NCI-H524 treated with DMSO at 0.1 percent for 48 hours (cell line): ENCODE results near the gene PEX12.
"Not testable (repeated sequence)": the region's sequence is repeated elsewhere in the genome, so short reads cannot be mapped to it uniquely, and the experiment has no call there.

Experiments used
- DNase-seq: peaks from one replicate; lab custom pipeline; 2025; lab: John Stamatoyannopoulos, UW

PEX12 gene

DNA sequence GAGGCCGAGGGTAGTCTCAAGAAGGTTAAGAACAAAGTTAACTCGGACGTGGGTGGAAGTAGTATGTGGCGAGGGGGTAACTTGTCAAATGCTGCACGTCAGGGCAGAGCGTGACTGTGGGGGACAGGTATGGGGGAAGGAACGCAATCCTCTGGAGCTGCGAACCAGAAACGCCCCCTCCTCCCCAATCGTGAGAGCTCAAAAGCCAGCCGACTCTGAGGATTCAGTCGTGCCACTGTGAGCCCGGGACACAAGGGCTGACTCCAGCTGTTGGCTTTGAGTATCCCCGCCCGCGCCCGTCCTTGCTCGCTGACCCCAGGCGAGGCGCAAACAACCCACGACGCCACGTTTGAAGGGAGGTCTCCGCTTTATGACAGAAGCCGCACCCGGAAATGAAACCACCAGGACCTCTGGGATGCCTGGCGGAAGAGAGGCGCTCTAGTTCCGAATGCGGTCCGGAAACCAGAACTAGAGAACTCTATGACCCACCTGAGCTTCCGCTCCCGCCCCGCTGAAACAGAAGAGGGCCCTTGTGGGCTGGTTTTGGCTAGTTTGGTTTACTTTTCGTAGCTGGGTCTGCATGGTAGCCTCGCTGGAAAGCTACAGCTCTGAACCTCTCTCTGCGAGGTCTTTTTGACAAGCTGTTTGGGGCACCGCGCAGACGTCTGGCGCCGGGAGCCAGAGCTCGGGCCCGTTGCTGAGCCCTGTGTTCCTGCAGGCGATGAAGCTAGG lies at the start of gene PEX12:
Gene PEX12, minus strand, starts transcription at position 375 of the 732 bp plus-strand sequence. CDS start 550 bp downstream, outside the sequence.
- peak; percentile 75 for DNase-seq

DNA sequence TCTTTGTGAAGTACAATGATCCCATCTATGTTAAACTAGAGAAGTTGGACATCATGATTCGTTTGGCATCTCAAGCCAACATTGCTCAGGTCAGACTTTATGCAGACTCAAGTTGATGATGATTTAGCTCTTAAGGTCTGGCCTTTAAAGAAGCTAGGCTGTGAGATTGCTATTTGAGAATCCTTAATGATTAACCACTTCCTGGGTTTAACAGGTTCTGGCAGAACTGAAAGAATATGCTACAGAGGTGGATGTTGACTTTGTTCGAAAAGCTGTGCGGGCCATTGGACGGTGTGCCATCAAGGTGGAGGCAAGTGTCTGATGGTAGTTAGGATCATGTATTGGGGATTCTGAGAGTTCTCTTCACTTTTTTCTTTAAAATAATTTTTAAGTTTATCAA lies 49.0 kb upstream of the PEX12 start:
- DNase-seq, result no peak

DNA sequence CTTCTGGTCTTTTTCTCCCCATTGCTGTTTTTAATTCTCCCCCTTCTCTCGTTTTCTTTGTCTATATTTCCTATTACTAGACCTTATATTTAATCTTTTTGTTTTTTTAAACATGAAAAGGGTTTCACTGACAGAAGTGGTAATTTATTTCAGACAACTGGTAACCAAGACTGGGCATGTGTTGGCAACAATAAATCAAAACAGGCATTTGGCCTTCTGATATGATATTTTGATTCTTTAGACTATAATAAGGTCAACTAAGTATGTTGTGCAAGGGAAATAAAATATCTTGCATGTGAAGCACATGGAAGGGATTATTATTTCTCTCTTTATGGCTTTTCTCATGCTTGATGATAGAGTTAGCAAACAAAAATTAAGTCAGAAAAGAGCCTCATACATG lies 43.4 kb upstream of the PEX12 start:
- DNase-seq, result no peak

DNA sequence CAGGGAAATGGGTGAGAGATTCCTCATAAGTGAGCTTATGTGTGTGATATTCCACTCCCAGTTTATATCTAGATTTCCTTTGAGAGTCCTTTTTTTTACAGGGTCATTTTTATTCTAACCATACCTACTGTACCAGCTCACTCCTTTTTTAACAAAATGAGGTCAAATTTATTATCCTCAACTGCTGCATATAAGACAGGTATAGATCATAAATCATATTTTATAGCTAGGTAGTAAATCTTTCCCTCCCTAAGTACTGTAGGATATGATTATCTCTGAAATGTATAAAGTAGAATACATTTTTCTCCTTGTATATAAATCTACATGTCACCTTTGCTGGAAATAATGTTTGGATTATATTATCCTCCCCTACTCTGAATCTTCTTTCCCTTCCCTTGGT lies 40.3 kb upstream of the PEX12 start:
- DNase-seq, result no peak

DNA sequence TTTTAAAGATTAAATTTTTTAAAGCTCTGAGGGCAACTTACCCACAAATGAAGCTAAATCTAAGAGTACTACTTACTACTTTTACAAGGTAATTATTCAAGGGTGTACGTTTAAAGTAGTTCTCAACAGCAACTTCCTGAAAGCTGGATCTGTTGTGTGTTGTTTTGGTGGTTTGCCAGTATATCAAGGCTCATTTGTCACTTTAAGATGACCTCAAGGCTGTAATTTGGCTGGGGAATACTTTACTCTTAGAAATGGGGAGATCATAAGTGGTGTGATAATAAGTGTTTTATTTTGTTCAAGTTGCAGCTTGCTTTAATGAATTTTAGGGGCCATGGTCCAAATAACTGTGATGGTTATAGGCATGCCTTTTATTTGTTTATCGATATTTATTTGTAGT lies 39.1 kb upstream of the PEX12 start:
- no peak for DNase-seq

DNA sequence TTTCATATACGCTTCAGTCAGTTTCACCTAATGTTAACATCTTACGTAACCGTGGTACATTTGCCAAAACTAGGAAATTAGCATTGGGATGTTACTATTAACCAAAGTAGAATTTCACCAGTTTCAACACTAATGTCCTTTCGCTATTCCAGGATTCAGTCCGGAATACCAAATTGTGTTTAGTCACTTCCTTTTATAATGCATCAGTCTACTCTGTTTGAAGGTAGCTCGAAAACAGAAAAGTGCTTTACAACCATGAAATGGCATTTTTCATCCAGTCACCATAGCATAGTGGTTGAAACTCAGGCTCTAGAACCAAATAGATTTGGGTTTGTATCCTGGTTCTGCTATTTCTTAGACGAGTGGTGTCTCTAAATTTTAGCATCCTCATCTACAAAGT lies 38.2 kb upstream of the PEX12 start:
- DNase-seq, result no peak

DNA sequence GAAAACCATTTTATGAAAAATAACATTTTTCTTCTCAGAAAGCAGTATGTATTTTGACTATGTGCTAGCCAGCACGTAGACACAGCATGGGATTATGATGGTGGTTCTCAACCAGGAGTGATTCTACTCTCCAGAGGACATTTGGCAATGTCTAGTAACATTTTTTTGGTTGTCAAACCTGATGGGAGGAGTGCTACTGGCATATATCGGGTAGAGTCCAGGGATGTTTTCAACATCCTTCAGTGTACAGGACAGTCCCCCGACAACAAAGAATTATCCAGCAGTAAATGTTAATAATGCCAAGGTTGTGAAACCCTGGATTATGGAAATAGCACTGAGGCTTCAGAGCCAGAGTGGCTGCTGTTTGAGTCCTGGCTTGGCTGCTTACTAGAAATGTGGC lies 36.4 kb upstream of the PEX12 start:
- no peak for DNase-seq

DNA sequence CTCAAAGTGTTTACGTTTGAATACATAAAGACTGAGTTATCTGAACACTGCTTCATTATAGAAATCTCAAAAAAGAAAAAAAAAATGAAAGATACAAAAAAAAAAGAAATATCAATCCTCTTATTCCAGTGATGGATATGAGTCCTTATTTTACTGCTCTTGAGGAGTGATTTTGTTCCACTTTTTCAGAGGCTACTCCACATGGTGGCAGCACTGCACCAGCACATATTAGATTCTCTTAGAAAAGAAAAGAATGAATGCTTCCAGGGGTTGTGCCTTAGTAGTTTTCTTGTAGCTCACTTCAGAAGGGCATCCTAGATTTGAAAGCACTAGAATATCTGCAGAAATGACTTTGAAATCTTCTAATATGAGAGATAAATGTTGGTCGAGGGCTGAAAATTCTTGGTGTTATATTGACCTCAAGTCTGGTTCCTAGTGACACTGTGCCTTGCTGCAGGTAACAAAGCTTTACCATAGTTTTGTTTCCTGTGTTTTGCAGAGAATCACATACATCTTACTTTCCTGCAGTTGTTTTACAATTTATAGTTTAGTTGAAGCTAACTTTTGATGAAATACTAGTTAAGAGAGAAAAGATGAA lies 34.7 kb upstream of the PEX12 start:
- DNase-seq, result no peak

DNA sequence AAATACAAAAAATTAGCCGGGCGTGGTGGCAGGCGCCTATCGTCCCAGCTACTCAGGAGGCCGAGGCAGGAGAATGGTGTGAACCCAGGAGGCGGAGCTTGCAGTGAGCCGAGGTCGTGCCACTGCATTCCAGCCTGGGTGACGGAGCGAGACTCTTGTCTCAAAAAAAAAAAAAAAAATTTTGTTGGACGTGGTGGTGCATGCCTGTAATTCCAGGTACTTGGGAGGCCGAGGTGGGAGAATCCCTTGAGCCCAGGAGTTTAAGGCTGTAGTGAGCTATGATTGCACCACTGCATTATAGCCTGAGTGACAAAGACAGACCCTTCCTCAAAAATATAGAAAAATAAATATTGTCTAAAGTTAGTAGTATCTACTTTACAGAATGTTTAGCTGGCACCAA lies 32.4 kb upstream of the PEX12 start:
- not testable (repeated sequence) for DNase-seq

DNA sequence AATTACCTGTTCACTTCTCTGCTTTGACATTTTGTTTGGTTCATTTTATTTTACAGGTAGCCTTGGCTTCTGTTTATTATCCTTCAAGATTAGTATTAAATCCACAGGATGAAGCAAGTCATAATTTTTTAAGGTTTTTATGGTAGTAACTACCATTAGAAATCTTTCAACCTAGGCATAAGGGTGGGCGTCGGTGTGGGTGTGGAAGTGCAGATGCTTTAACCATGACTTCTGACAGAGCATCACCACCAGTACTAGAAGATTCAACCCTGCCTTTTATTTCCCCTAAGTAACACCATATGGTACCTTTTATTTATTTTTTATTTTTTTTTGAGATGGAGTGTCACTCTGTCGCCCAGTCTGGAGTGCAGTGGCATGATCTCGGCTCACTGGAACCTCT lies 31.5 kb upstream of the PEX12 start:
- no peak for DNase-seq

DNA sequence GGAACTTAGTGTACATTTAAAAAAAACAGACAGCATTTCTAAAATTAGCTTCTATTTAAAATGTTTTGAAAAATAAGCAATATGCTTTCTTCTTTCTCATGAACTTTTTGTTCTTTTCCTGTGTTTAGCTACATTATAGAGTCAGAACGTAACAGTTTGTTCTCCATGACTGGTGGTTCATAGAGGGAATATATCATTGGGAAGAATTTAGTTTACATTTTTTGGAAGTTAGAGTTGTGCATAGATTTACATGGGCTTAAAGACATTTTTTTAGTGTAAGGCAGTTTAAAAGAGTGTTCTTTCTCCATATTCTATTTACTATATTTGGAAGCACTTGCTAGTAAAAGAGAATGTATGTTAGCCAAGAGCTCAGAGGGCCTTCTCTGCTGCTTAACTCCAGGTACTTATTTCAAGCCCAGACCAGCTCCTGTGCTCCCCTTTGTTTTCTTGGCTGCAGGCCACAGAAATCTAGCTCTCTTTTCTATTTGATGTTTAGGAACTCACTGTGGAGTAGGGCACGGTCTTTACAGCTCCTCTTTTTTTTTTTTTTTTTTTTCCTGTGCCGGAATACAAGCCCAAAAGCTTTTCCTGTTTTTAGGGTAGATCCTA lies 29.0 kb upstream of the PEX12 start:
- DNase-seq, result no peak

DNA sequence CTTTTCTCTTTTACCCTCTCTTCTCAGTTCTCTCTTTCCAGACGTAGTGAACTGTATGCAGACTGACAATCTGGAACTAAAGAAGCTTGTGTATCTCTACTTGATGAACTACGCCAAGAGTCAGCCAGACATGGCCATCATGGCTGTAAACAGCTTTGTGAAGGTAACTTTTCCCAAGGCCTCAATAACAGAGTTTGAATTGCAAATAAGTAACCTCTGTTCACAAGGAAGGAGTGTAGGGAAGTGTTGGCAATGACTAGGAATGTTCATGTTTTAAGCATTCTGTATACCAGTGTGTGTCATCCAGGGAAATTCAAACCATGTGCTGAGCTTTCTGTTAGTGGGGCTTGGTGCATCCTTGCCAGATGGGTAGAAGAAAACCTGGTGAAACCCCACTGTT lies 27.3 kb upstream of the PEX12 start:
- no peak for DNase-seq

DNA sequence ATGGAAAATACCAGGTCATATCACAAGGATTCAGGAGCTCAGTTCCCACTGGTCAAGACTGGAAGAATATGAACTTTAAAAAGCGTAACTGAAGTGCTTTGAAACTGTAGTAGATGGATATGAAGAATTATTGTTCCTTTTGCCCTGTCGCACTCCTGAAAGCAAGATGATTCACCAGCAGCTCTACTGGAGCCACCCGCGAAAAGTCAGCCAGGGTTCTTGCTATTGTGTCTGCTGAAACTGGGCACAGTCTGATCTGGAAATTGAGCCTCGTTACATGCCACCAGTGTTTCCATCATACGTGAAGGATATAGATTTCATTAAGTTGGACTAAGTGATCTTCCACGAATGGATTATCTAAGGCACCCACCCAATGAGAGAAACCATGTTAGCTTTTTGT lies 25.3 kb upstream of the PEX12 start:
- no peak for DNase-seq

DNA sequence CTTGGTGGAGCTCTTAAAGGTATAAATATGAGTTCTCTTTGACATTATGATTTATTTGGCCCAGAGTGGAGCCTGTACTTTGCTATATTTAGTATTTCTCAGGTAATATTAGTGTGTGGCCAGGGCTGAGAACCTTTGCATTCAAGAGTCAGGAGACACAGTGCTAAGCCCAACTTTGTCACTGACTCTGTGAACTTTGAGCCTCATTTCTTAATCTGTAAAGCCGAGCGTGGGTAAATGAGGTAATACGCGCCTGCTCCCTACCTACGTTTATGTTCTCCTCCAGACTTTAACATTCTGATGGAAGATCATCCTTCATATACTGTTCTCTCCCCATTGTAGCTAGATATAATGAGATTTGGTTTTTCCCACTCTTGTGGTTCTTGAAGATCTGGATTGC lies 19.2 kb upstream of the PEX12 start:
- DNase-seq, result no peak

DNA sequence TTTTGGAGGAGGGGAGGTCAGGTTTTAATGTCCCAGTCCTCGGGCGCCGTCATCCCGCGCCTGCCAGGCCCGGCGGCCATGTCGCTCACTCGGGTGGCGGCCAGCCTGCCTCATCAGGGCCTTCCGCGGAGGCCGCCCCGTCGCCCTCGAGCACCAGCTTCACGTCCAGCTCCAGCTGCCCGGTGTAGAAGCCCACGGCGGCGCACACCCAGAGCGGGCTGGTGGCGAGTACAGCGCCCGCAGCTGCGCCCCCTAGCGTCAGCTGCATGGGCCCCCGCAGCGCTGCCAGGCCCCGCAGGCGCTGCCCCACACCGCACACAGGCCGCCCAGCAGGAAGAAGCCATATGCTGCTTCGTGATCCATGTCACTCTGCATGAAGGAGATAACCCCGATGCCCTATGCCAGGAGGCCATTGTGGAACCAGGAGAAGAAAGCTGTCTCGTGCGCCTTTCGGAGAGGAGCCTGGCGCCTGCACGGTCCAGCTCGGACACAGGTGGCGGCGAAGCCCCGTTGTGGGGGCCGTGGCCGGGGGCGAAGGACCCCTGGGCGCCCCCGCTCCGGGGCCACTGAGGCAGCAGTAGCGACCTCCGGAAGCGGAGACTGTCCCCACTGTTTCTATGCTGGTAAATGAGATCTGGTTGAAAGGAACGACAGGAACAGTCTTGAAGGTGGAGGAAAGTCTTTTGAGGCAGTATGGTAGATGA lies 18.3 kb upstream of the PEX12 start:
- no peak for DNase-seq

DNA sequence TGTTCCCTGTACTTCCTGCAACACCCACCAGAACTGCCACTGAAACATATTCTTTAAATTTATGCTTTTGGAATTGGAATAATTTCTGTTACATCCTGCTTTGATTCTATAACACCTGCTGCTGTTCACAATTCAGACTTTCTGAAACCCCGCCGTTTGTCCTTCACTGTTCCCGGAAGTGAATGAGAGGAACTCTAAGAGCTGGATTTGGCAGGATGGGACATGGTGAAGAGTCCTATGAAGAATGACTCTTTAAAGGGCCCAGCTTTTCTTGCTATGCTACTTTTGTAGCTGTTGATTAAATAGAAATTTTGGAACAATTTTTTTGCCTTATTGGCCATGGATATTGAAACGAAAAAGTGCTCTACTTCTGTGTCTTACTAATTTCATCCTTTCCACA lies 17.7 kb upstream of the PEX12 start:
- DNase-seq, result no peak

DNA sequence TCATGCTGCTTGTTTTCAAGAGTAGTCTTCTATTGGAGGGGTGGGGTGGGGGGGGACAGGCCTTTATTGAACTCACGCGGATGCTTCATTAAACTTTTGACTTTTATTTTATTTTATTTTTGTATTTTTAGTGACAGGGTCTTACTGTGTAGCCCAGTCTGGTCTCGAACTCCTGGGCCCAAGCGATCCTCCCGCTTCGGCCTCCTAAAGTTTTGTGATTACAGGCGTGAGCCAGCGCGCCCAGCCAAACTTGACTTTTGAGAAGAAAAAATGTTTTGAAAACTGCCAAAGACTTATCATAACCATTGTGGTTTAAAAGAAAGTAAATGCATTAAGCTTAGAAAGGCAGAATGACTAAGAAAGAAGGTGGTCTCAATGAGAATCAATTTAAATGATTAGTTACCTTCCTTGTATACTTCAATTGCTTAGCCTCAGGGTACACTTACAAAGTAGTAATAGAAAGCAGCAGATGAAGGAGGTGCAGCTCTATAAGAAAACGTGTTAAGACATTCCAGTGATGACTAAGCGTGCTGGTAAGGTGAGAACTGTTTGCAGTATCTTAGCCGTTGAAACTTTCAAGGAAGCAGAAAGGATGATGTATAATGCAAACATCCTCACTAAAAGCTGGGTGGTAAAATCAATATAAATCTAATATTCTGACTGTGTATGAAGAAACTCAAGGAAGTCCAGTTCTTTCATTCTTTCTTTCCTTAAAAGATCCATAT lies 10.0 kb upstream of the PEX12 start:
- no peak for DNase-seq

DNA sequence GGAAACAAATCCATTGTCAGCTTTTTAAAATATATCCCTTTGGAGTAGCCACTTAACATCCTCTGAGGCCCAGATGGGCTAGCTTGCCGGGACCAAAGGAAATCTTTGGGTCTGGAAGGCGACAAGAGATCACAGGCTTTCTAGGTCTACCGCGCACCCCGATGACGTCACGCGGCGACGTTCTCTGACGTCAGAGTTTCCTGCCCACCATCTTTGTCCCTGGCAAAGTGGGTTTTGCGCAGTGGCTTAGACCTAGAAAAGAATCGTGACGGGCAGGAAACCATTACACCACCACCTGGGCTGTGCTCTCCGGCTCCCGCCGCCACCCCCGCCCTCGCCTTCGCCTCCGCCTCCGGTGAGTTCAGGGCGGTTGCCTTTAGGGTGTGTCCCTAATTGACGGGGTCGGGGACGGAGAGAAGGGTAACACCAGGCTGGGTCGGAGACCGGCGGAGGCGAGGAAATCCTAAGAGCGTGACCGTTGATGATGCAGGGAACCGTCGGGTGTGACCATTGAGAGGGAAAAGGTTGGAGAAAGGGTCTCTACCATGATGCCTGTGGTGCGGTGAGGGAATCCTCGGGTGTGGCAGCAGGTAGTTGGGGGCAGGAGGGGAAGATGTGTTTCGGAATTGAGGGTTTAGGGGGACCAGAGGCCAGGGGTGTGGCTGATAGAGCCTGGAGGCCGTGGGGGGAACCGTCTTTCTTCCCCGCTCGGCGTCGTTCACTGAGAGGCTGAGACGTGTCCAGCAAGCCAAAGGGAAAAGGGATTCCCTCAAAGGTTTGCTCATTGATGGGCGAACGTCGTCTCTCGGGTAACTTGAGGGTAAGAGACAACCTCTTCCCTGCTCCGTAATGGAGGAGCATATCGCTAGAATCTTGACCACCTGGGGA lies 8.9 kb upstream of the PEX12 start, which contains the start of gene AP2B1:
Gene AP2B1, plus strand, starts transcription at position 249 of the 888 bp plus-strand sequence. CDS start 6,709 bp downstream, outside the sequence.
- DNase-seq, result peak; percentile 71

DNA sequence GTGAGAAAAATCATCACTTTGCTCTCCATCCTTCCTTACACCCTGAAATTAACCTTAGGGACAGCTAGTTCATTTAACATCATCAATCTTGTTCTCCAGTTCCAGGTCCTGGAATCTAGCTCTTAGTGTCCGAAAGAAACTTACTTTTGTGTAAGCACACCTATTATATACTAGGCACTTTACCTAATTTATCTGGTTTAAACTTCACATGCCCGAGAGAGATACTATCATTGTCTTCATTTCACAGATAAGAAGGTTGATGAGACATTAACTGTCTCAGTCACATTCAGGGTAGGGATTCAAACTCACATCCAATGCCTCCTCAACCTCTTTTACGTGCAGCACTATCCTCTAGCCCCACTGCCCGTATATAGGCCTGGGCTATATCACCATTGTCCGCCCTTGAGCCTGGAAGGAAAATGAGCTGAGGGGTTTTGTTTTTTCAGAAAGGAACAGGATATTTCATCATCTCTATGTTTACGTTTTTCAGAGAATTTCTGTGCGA lies 8.2 kb upstream of the PEX12 start:
- no peak for DNase-seq

DNA sequence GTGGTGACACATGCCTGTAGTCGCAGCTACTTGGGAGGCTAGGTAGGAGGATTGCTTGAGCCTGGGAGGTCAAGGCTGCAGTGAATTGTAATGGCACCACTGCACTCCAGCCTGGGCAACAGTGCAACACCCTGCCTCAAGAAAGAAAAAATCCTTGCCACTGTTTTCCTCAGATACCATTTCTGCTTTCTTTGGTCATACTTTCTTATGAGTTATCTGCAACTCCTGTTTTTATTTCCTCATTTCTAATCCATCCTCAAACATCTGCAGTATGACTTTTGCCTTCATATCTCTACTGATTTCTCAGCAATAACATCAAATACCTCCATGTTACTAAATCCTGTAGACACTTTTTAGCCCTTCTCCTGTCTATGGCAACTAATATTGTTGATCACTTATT lies 5.7 kb upstream of the PEX12 start:
- no peak for DNase-seq

DNA sequence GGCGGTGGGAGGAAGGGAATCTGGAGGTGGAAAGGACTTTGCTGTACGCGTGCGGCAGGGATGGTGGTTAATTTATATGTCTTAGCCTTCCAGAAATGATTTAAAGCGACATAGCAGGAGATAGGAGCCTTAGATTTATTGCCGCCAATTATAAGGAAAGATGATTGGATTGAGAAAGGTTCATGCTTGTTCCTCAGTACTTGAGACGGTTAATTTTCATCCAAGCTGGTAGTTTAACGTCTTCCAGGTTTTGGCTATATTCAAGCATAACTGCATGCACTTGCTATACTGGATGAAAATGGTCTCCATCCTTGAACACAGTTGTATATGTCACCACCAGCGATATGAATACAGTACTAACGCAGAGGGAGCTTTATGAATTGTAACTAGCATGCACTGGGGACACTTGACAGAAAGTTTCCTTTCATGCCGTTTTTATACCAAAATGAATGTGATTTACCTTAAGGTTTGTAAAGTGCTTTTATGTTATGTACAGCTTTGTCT lies 610 bp upstream of the PEX12 start:
- no peak for DNase-seq
